Germinal center (tissue), 1 donor: ENCODE measurements around the gene ARHGAP28.
"Not testable (repeated sequence)": the region's sequence is repeated elsewhere in the genome, so short reads cannot be mapped to it uniquely, and the experiment has no call there.

Experiments used
- DNase-seq: peaks from one replicate; pipeline ENCODE4 v3.0.0; 2012; ENCODE audit warnings: mixed read lengths, low spot score

ARHGAP28 gene

DNA sequence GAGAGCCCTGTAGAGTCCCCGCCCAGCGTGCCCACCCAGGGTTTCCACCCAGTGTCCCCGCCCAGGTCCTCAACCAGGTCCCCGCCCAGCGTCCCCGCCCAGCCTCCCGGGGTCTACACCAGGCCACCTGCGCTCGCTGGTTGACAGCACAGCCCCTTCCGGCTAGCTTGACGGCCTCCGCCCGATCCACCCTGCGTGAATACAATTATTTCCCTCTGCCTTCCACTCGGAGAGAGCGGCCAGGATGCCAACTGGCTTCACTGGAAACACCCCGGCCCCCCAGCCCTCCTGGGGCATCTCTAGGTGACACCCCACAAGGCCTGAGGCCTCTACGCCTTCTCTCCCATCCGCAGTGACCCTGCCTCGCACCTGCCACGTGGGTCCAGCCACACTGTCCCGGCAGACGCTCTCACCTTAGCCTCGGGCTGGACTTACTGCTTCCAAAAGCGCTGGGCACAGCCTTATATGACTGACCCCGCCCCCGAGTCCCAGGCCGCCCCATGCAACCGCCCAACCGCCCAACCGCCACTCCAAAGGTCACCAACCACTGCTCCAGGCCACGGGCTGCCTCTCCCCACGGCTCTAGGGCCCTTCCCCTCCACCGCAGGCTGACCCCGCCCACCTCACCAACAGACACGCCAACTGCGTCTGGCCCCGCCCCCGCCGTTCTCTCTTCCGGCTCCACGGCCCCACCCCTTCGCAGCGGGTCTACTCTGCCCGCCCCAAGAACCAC, 200.0 kb downstream of the ARHGAP28 start:
- no peak for DNase-seq

DNA sequence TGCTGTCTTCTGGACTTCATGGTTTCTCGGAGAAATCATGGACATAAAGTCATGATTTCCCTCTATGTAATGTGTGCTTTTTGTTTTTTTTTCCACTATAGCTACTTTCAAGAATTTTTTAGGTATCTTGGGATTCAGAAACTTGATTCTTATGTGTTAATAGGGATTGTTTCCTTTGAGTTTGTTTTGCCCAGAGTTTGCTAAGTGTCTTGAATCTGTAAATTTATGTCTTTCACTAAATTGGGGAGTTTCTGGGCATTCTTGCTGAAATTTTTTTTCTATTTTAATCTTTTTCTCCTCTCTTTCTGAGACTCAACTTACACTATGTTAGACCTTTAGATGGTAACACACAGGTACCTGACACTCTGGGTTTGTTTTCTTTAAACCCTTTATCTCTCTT, 205.3 kb downstream of the ARHGAP28 start:
- DNase-seq, result no peak

DNA sequence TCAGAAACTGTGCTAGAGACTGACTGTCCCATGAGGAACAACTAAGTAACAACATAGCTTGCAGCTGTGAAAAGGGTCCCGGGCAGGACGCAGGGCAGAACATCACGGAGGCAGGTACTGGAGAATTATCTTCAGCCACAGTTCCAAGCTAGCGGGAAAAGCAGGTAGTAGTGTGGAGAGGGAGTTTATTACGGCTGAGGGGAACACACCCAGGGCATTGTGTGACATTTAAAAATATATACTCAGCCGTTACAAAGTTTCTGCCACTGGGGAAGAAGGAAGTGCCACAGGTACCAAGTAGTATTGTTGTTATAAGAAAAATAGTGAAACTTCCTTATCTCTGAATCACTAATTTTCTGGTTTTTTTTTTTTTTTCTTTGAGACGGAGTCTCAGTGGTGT, 208.5 kb downstream of the ARHGAP28 start:
- no peak for DNase-seq

DNA sequence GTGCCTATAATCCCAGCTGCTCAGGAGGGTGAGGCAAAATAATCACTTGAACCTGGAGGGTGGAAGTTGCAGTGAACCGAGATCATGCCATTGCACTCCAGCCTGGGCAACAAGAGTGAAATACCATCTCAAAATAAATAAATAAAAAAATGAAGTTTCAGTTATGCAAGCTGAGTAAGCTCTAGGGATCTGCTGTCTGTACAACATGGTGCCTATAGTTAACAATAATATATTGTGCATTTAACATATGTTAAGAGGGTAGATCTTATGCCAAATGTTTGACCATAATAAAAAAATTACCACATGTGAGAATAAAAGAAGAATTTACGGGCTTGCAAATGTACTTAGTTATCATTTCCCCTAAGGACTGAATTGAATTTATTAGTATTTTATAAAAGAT, 208.9 kb downstream of the ARHGAP28 start:
- DNase-seq, result not testable (repeated sequence)

DNA sequence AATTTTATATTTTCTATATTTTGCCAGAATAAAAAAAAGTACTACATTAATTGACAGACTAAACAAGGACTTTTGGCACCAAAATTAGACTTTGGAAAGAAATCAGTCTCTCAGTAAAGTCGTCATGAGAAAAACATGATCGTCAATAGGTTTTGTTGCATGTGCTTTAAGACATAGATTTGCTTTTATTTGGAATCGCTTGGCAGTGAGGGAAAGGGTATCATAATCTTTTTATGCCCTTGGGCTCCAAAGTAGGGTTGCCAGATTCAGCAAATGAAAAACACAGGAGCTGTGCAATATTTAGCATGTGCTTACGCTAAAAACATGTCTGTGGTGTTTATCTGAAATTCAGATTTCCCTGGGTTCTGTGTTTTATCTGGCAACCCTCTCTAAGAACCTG, 210.5 kb downstream of the ARHGAP28 start:
- DNase-seq, result no peak

DNA sequence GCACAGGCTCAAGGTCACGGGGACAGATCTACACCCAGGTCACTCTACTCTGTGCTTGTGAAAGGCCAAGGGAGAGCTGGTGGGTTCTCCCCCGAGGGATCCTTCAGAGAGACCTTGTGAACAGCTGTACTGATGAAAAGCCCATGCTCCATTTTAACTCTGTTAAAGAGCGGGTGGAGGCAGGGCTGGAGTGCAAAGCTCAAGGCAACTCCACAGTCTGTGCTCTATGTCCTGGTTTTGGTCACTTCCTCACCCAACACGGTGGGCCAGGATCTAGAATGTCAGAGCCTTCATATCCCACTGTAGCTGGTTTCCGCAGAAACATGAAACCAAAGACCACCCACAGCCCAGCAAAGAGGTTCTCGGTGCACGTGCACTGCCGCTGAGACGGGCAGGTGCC, 210.9 kb downstream of the ARHGAP28 start:
- DNase-seq, result no peak

DNA sequence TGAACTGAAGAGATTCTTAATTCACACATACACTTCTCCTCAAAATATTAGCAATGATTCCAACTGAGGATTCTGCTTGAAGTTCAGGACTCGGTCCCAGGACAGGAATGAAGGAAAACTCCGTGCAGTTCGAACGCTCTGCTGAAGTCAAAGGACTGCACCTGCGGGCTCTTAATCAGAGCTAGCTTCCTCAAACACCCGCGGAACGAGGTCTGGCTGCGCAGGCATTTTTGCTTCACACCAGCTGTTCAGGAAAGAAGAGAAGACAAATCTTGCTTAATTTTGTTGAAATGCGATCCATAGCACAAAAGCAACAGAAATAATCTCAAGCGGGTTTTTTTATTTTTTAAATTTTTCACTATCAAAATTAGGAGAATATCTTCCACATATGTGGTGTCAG, 212.5 kb downstream of the ARHGAP28 start:
- DNase-seq, result no peak

DNA sequence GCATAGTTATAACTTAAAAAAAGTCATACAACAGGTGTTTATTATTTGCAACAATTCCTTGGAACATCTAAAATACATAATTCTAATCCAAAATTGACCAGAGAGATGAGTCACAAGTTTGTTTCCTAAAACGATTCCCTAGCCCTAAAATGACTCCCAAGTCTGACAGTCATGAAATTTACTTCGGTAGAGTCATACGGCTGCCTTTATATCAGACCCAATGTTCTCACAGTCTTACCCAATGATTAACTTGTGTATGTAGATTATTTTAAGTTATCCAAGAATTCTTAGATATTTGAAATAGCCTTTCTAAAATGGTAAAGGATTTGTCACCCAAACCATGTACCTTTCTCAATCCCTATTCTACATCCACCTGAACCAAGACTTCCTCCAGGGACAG, 213.2 kb downstream of the ARHGAP28 start:
- DNase-seq, result no peak

DNA sequence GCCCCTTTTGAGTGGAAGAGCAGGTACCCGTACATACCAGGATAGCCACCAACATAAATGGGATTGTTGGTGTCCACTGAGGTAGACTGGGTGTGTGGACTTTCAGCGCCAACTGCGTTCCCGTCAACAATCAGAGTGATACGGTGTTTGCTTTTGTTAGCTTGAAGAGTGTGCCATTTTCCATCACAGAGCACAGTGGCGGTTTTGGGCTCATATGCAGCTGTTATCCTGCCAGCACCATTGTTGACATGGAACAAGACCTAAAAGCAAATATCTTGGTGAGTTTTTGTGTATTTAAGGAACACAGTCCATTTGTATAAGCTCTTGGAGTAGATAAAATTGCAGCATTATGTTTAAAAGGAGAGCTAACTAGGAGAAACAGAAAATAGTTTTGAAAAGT, 213.6 kb downstream of the ARHGAP28 start:
- DNase-seq, result no peak

DNA sequence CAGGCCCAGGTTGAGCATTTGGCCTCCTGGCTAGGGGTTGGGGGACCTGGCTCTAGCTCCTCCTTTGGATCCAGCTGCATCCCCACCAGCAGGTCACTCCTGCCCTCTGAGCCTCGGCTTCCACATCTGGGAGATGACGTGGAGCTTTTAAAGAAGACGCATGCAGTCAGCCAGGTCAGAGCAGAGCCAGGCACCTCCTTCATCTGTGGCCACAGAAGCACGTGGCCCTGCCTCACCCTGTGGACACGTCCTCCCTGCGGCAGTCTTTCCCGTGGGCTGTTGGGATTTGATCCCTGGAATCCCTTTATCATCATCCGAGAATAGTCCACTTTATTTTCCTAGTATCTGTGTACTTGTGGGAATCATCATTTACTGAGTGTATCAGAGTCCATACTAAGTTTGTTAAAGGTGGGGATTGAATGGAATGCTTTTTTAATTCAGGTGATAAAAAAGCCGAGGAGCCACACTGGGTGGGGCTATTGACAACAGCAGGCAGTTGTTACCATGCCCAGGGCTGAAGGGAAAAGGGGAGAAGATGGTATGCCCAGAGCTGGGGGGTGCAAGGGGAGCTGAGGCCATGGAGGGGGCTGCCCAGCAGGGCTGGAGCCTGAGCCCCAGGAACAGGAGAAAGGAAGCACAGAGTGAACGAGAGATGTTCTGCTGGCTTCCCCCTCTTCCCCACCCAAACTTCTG, 218.0 kb downstream of the ARHGAP28 start:
- DNase-seq, result no peak

DNA sequence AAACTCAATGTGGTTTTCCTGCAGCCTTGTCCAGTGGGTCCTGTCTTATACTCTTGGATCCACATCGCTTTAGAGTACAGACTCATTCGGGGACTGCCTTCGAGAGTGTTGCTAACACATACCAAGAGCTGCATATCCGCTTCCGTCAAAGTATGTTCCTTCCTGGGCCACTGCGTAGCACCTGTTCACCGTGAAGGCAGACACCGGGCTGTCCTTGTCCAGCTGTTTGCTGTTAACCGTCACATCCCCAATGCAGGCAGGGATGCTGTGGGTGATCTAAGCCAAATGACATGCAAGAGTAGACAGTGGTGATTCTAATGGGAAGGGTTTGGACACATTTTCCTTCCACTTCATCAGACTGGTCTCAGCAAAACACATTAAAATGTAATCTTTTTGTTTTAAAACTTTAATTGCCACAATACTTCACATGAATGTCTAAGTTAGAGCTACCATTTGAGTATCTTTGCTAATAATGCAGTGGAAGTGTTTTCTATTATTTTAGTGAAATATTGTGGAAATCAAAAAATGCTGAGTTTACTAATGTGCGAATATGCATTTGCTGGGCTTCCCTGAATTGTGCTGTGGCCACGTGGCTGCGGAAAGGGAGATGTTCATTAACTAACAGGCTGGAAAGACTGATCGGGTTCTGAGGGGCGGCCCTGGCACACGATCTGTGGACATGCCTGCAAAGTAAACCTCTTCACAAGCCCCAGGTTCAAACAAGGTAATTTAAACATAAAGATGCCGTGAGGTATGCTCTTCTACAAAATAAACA, 219.0 kb downstream of the ARHGAP28 start:
- no peak for DNase-seq

DNA sequence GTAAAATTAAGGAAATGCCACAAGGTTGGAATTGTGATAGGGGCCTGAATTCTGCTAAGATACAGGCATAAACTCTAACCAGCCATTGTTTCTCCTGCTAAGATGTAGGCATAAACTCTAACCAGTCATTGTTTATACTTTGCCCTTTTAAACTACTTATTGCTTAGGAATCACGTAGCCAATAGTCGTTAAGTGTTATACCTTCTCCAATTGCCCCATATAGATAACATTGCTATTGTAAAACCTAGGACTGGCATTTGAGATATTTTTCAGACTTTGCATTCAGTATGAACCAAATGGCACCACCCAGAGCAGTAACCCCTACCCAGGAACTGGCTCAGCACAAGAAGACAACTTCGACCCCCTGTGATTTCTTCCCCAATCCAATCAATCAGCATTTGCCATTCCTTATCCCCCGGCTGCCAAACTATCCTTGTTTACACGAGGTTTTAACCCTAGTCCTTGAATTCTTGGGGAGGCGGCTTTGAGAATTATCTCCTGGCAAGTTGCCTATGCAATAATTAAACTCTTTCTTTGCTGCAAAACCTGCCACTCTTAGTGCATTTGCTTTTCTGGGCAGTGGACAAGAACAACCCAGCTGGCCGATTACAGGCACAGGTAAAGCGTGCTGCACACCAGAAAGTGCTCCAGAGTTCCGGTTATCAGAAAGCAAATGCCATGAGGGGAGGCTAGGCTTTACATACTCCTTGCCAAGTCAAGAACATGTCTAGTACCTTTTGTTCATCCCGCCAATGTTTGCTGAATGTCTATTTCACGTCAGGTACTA, 220.5 kb downstream of the ARHGAP28 start:
- DNase-seq, result no peak

DNA sequence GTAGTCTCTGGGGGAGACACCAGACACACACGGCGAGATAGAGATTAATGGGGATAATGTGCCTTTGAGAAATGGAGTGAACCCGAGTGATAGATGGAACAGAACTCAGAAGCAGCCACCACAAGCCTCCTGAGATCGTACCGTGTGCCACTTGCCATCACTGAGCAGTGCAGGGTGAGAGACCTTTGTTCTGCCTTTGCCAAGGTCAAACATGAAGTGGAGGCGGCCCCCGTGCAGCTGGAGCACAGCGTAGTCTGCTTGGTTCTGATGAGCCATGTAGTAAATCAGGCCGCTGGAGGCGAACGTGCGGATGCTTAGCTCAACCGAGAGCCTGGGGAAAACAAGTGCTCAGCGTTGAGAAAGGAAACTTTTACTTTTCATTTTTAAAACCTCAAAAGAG, 221.1 kb downstream of the ARHGAP28 start:
- DNase-seq, result no peak

DNA sequence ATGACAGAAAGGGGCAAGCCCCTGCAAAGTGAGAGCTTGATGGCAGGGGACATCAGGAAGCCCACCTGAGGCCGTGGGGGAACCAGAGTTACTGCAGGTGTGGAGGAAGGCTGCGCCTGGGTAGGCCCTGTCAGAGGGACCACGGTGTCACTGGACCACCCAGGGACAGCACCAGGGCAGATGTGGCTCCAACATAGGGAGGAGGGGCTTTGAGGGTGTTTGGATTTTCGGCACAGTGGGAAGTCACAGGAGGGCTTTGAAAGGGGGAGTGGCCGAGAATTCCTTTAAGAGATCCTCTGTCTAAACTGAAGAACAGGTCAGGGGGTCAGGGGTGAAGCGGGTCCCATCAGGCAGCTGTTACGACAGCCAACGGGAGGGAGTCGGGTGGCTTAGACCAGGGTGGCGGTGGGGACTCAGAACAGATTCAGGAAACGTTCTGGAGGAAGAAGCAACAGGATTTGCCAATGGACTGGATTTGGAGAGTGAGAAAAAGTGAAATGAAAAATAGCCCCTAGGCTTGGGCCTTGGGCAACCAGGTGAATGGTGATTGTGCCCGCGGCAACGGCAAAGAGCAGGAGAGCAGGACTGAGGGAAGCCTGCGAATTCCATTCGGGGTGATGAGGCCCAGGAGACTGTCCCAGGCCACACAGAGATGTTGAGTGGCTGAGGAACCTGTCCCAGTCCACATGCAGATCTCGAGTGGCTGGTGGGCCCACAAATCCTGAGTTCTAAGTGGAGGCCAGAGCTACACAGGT, 222.0 kb downstream of the ARHGAP28 start:
- DNase-seq, result no peak

DNA sequence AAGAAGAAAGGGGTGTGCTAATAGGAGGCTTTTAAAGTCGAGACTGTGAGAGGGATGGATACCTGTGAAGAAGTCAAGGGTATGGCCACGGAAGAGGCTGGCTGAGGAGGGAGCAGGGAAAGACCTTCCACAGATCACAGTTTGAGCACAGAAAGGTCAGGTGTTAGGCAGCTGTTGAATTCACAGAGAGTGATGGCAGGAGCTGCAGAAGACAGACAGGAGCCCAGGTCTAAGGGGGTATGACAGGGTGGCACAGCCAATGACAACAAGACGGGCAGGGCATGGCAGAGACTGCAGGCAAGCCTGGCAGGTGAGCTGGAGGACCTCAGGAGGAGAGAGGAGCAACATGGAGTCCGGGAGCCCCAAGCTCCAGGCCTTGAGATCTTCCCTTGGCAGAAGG, 225.0 kb downstream of the ARHGAP28 start:
- no peak for DNase-seq

DNA sequence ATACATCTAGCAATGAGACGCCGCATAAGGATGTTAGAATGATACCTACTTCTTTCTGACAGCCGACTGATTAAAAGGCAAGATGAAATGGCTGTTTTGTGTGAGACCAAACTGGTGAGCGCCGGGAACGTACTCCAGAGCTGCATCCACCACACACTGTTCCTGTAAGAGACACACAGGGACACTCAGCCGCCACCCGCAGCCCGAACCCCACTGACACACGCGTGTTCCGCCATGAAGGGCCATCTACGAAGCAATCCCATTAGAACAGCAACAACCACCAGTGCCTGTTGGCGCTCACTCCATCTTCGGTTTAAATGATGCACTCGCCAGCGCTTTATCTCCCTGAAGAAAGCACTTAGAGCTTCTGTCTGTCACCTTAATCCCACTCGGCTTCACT, 225.8 kb downstream of the ARHGAP28 start:
- no peak for DNase-seq

DNA sequence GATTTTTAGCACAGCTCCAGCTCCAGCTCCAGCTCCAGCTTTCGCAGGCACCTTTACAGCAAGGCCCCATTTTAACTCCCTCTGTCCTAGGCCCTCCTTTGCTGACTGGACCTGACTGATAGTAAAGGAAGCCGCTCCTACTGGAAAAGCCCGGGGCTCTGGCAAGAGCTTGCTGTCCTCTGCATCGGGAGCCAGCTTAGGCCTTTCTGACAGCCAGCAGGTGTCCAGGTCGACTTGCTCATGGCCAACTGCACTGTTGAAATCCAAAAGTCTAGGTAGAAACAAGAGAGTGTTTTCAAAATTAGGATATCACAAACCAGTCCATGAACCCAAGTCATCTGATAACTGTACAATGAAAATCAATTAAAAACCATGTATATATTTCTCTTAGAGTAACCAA, 227.0 kb downstream of the ARHGAP28 start:
- no peak for DNase-seq

DNA sequence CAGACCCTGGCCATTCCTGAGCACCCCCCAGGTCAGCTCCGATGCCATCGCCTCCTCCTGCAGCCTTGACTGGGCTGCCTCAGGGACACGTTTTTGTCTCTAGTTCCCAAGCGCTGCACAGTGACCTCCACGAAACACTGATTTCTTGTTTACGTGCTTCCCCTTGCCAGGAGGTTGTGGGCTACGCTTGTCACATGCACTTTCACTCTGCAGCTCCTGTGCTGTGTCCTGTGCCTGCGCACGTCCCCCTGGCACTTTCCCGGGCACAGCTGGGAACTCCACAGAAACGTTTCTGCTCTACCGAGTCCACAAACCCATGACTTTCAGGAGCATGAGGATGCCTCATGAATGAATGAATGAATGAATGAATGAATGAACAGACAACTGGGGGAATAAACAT, 227.5 kb downstream of the ARHGAP28 start:
- DNase-seq, result no peak

DNA sequence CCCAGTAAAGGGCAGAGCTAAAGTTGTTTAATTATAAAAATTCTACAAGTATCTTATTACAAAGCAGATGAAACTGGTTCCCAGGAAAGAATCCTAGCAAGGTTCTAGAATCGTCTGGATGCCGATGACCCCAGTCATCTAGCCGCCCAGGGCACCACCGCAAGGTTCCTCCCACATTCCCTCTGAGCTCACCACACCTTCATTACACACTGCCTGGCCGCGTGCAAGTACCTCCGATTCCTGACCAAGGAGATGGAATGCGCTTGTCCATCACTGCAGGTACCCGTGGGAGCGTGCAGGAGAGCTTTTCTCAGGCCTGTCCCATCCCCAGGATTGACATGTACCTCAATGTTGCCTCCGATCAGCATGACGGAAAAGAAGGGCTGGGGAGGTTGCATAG, 229.6 kb downstream of the ARHGAP28 start:
- no peak for DNase-seq

DNA sequence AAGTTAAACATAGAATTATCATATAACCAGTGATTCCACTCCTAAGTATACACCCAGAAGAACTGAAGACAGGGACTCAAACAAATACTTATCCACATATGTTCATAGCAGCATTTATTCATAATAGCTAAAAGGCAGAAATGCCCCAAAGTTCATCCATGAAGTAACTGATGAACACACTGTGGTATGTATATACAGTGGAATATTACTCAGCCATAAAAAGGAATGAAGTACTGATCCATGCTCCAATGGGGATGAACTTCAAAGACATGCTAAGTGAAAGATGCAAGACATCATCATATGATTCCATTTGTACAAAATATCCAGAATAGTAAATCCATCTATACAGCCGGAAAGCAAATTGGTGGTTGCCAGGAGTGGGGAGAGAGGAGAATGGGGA, 230.6 kb downstream of the ARHGAP28 start:
- DNase-seq, result no peak

DNA sequence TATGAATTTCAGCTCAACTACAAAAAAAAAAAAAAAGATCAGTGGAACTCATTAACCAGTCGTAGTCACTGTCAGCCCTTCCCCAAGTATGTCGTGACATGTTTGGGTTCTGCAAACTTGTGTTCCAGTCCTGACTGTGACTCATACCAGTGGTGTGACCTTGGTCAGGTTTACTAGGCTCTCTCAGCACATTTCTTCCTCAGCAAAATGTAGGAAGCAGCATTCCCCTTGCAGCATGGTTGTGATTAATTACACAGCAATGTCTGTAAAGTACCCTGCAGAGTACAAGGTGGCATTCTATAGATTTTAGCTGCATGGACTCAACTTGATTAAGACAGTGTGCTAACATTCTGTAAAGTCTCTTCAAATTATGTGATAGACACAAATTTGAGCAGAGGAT, 231.1 kb downstream of the ARHGAP28 start:
- no peak for DNase-seq

DNA sequence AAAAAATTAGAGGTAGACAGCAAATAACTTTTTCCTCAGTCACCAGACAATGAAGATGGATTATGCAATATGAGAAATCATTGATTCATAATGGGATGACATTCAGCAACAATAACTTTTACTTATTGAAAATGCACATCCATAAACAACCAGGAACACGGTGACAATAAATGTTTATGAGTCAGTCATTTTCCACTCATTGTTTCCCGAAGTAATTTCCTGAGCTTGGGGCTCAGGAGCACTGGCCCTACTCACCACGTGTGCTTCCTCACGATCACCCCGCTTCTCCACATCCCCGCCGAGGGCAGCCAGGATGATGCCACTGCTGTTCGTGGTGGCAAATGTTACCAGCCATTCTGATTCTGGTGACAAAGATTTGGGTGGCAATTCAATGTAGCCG, 231.8 kb downstream of the ARHGAP28 start:
- DNase-seq, result no peak
